ENCODE results near the gene ARFGEF2. TPM values are rescaled to one million over a fixed set of nuclear protein-coding genes. Genes with fewer than 3 reads are reported as not detected.

The ARFGEF2 gene
- total and polyA plus RNA-seq, 4 donors: 10.3 to 51.3 (median 16.6) TPM

DNA sequence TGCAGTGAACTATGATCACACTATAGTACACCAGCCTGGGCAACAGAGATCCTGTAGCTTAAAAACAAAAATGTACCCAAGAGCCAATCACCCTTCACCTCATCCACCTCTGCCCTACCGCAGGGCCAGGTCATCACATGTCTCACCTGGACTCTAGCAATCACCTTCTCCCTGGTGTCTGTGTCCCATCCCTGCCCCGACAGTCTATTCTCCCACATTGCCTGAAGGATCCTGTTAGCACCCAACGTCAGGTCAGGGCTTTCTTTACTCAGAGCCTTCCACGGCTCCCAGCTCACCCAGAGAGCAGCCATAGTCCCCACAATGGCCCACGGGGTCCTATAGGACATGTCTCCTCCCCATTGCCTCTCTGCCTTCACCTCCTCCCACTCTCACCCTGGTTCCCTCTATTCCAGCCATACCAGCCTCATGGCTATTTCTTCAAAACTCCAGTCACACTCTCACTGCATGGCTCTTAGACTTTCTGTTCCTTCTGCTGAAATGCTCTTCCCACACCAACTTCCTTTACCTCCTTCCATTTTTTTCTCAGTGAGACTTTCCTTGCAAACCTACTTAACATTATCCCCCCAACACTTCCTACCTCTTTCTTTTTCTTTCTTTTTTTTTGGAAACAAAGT lies 22.5 kb upstream of the ARFGEF2 start (continued):
- TF ChIP-seq REST (IDR thresholded peaks at IDR 0.05) (no peak), NR2F2 (IDR thresholded peaks at IDR 0.05) (no peak), RAD21 (IDR thresholded peaks at IDR 0.05) (no peak), FOXA2 (IDR thresholded peaks at IDR 0.05) (no peak), RXRA (IDR thresholded peaks at IDR 0.05) (no peak)

- H3K9me3 ChIP-seq (ENCODE audit: control insufficient read depth in 4 of 4, low read length in 3 of 4): no peaks in the 10 kb centered on the region
- no peaks in the 10 kb centered on the region for H3K27me3 ChIP-seq (ENCODE audit: control insufficient read depth in 4 of 4, insufficient read depth in 4 of 4, low read length in 3 of 4)
- peaks cover 0 to 3% (median 1%) of the 10 kb centered on the region in 4 donors for H3K4me1 ChIP-seq (ENCODE audit: control insufficient read depth in 4 of 4, insufficient read depth in 4 of 4, low read length in 3 of 4)
- no peaks in the 10 kb centered on the region for H3K36me3 ChIP-seq (ENCODE audit: control insufficient read depth in 4 of 4, insufficient read depth in 3 of 4, low read depth in 1 of 4, low read length in 3 of 4)
- DNase-seq (ENCODE audit: low spot score): no peak
- no peak overlapping the region for H3K27ac ChIP-seq (ENCODE audit: low read depth in 1 of 2, low read length in 2 of 2)
- H3K9ac ChIP-seq (ENCODE audit: low read depth in 1 of 2, low read length in 2 of 2): no peak overlapping the region
- TF ChIP-seq TAF1 (conservative IDR thresholded peaks at IDR 0.05) (no peak), EGR1 (IDR thresholded peaks at IDR 0.05; ENCODE audit: low read depth in 2 of 2) (no peak), NR2F2 (IDR thresholded peaks at IDR 0.05) (no peak)
- TF ChIP-seq, protein P1, sequence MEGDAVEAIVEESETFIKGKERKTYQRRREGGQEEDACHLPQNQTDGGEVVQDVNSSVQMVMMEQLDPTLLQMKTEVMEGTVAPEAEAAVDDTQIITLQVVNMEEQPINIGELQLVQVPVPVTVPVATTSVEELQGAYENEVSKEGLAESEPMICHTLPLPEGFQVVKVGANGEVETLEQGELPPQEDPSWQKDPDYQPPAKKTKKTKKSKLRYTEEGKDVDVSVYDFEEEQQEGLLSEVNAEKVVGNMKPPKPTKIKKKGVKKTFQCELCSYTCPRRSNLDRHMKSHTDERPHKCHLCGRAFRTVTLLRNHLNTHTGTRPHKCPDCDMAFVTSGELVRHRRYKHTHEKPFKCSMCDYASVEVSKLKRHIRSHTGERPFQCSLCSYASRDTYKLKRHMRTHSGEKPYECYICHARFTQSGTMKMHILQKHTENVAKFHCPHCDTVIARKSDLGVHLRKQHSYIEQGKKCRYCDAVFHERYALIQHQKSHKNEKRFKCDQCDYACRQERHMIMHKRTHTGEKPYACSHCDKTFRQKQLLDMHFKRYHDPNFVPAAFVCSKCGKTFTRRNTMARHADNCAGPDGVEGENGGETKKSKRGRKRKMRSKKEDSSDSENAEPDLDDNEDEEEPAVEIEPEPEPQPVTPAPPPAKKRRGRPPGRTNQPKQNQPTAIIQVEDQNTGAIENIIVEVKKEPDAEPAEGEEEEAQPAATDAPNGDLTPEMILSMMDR (IDR thresholded peaks at IDR 0.05; ENCODE audit: low read depth, low read length, missing input control): no peak
- no peak overlapping the region for H3K4me3 ChIP-seq (ENCODE audit: low read depth in 1 of 3, low read length in 3 of 3)
These were observed 21.6 kb upstream of the ARFGEF2 start for GRCh38 chr20:48899881-48900280.

DNA sequence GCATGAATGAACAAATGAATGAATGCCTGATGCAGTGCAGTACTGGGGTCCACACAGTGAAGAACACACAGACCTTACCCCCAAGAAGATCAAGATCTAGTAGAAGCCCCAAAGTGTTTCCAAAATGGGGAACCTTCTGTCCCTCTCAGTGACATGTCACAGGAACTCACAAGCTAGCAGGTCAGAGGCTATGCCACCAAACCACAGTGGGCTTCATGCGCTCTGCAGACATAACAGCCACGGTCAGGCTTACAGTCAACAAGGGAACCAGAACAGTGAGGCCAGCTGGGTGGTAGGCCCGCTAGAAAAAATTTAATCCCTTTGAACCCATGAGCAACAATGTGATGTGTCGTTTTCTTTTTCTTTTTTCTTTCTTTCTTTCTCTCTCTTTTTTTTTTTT lies 20.2 kb upstream of the ARFGEF2 start:
- H3K36me3 ChIP-seq (ENCODE audit: control insufficient read depth in 4 of 4, insufficient read depth in 3 of 4, low read depth in 1 of 4, low read length in 3 of 4): no peaks in the 10 kb centered on the region
- H3K27me3 ChIP-seq (ENCODE audit: control insufficient read depth in 4 of 4, insufficient read depth in 4 of 4, low read length in 3 of 4): no peaks in the 10 kb centered on the region
- DNase-seq (ENCODE audit: low spot score): no peak
- H3K9ac ChIP-seq (ENCODE audit: low read depth in 1 of 2, low read length in 2 of 2): no peak overlapping the region
- 88% methylated on average over 4 of the region's 4 CpGs for WGBS
- TF ChIP-seq JUND (IDR thresholded peaks at IDR 0.05) (no peak), MAX (IDR thresholded peaks at IDR 0.05) (no peak), HNF4G (IDR thresholded peaks at IDR 0.05) (no peak), FOXA2 (IDR thresholded peaks at IDR 0.05) (no peak), RXRA (IDR thresholded peaks at IDR 0.05) (no peak), GABPA (IDR thresholded peaks at IDR 0.05 in 1 of 2, conservative IDR thresholded peaks at IDR 0.05 in 1 of 2) (no peak), YY1 (IDR thresholded peaks at IDR 0.05) (no peak), REST (IDR thresholded peaks at IDR 0.05) (no peak), HNF4A (conservative IDR thresholded peaks at IDR 0.05) (no peak), SP1 (IDR thresholded peaks at IDR 0.05) (no peak)
- no peak overlapping the region for H3K27ac ChIP-seq (ENCODE audit: low read depth in 1 of 2, low read length in 2 of 2)
- H3K4me1 ChIP-seq (ENCODE audit: control insufficient read depth in 4 of 4, insufficient read depth in 4 of 4, low read length in 3 of 4): peaks cover 0 to 3% (median 1%) of the 10 kb centered on the region in 4 donors
- no peaks in the 10 kb centered on the region for H3K9me3 ChIP-seq (ENCODE audit: control insufficient read depth in 4 of 4, low read length in 3 of 4)
- H3K4me3 ChIP-seq (ENCODE audit: low read depth in 1 of 3, low read length in 3 of 3): no peak overlapping the region
